Hepatocyte (in vitro differentiated cells): ENCODE data around the gene ARHGEF10L. TPM values are rescaled to one million over a fixed set of nuclear protein-coding genes. Genes with fewer than 3 reads are reported as not detected.

Experiments
- DNase-seq: peaks from one replicate; pipeline ENCODE4 v3.0.0-alpha.2; 2016; ENCODE audit warnings: low spot score
- H2AFZ ChIP-seq: fragments of 200-600 bp; sonication (generic); 2 replicates; pipeline ENCODE4 v1.6.0; 2016; ENCODE audit warnings: antibody characterized with exemption, mild to moderate bottlenecking
- H3K27ac ChIP-seq: fragments of 200-600 bp; sonication (generic); 2 replicates; pipeline ENCODE4 v1.5.1; 2016; ENCODE audit warnings: mild to moderate bottlenecking
- H3K27me3 ChIP-seq: fragments of 200-600 bp; sonication (generic); 2 replicates; pipeline ENCODE4 v1.6.1; 2016
- H3K36me3 ChIP-seq: fragments of 200-600 bp; sonication (generic); replicated peaks from 2 replicates; pipeline ENCODE4 v1.5.1; 2016; ENCODE audit warnings: low read depth; ENCODE audit not compliant: insufficient read depth
- H3K4me1 ChIP-seq: fragments of 200-600 bp; sonication (generic); 2 replicates; pipeline ENCODE4 v1.5.1; 2016; ENCODE audit warnings: mild to moderate bottlenecking, moderate library complexity; ENCODE audit not compliant: insufficient read depth
- H3K4me2 ChIP-seq: fragments of 200-600 bp; sonication (generic); 2 replicates; pipeline ENCODE4 v1.6.0; 2016
- H3K4me3 ChIP-seq: fragments of 200-600 bp; sonication (generic); 2 replicates; pipeline ENCODE4 v1.5.1; 2016; ENCODE audit warnings: mild to moderate bottlenecking
- H3K79me2 ChIP-seq: fragments of 200-600 bp; sonication (generic); 2 replicates; pipeline ENCODE4 v1.6.0; 2017; ENCODE audit warnings: mild to moderate bottlenecking
- H3K9me2 ChIP-seq: fragments of 200-600 bp; sonication (generic); replicated peaks from 2 replicates; pipeline ENCODE4 v1.6.0; 2017; ENCODE audit warnings: mild to moderate bottlenecking; ENCODE audit not compliant: insufficient read depth
- H3K9me3 ChIP-seq: fragments of 200-600 bp; sonication (generic); 2 replicates; pipeline ENCODE4 v1.5.1; 2016; ENCODE audit warnings: low read depth, mild to moderate bottlenecking
- H4K20me1 ChIP-seq: fragments of 200-600 bp; sonication (generic); 2 replicates; pipeline ENCODE4 v1.6.0; 2016; ENCODE audit warnings: mild to moderate bottlenecking; ENCODE audit not compliant: insufficient read depth, poor library complexity, severe bottlenecking
- CTCF ChIP-seq: fragments of 200-600 bp; sonication (generic); IDR thresholded peaks from 2 replicates; pipeline ENCODE4 v1.5.1; 2016; ENCODE audit warnings: antibody characterized with exemption, mild to moderate bottlenecking; ENCODE audit not compliant: poor library complexity
- EZH2 ChIP-seq: fragments of 200-600 bp; sonication (generic); IDR thresholded peaks from 2 replicates; pipeline ENCODE4 v1.6.1; 2016; ENCODE audit warnings: antibody characterized with exemption, mild to moderate bottlenecking, borderline replicate concordance
- EZH2phosphoT487 ChIP-seq: fragments of 200-600 bp; sonication (generic); IDR thresholded peaks from one replicate; pipeline ENCODE4 v1.6.1; 2018; ENCODE audit warnings: antibody characterized with exemption, mild to moderate bottlenecking, low read depth, moderate library complexity; ENCODE audit not compliant: unreplicated experiment, severe bottlenecking
- WGBS: methylation state at CpG from one replicate; pipeline ENCODE4 v1.1.6; 2016; ENCODE audit warnings: low lambda C conversion rate; ENCODE audit errors: missing lambda C conversion rate; 5-methylcytosine and 5-hydroxymethylcytosine counted together
- polyA plus RNA-seq: library from polyadenylated mRNA; unstranded; fragments of >200 nt; fragmentation: Nextera tagmentation; extraction: Ambion mirVana; gene quantifications from 2 replicates; pipeline ENCODE4 v1.2.1, GENCODE V29; 2016
- total RNA-seq: library from RNA; depleted of rRNA; stranded (reverse); fragments of >200 nt; gene quantifications from 2 replicates; pipeline ENCODE4 v1.2.3, GENCODE V29; 2014

Gene ARHGEF10L
- total and polyA plus RNA-seq, 2 experiments from 2014 or later, result 40.4 to 48.3 TPM

GRCh38 chr1:17635811-17636210 lies 96.3 kb downstream of the ARHGEF10L start:
- Histone ChIP-seq H3K9me2 (no peaks in the 10 kb centered on the region), H3K9me3 (no peaks in the 10 kb centered on the region), H3K27ac (no peak overlapping the region)

GRCh38 chr1:17636612-17637011 lies 97.1 kb downstream of the ARHGEF10L start:
- Histone ChIP-seq H3K9me2 (no peaks in the 10 kb centered on the region), H3K36me3 (no peaks in the 10 kb centered on the region), H3K9me3 (no peaks in the 10 kb centered on the region), H3K4me2 (no peak overlapping the region), H3K27ac (no peak overlapping the region), H3K4me1 (no peaks in the 10 kb centered on the region), H3K4me3 (no peak overlapping the region), H3K27me3 (no peaks in the 10 kb centered on the region), H2AFZ (no peak overlapping the region), H4K20me1 (no peaks in the 10 kb centered on the region), H3K79me2 (no peaks in the 10 kb centered on the region)
- TF ChIP-seq EZH2phosphoT487, result no peak
- no peak for TF ChIP-seq EZH2
- no peak for TF ChIP-seq CTCF
- DNase-seq, result no peak
- WGBS, result 93% methylated on average over 3 of the region's 3 CpGs

More at GRCh38 chr1:17635811-17636210, 96.3 kb downstream of the ARHGEF10L start:
- Histone ChIP-seq H2AFZ (no peak overlapping the region), H4K20me1 (no peaks in the 10 kb centered on the region), H3K4me3 (no peak overlapping the region), H3K27me3 (no peaks in the 10 kb centered on the region), H3K79me2 (no peaks in the 10 kb centered on the region), H3K4me2 (no peak overlapping the region), H3K4me1 (no peaks in the 10 kb centered on the region), H3K36me3 (no peaks in the 10 kb centered on the region)
- 95% methylated on average over 9 of the region's 9 CpGs for WGBS
- TF ChIP-seq CTCF, result no peak
- TF ChIP-seq EZH2phosphoT487, result no peak
- no peak for TF ChIP-seq EZH2
- no peak for DNase-seq

GRCh38 chr1:17637055-17637454 lies 97.6 kb downstream of the ARHGEF10L start:
- Histone ChIP-seq H4K20me1 (no peaks in the 10 kb centered on the region), H3K4me3 (no peak overlapping the region), H3K9me2 (no peaks in the 10 kb centered on the region), H3K9me3 (no peaks in the 10 kb centered on the region), H3K79me2 (no peaks in the 10 kb centered on the region), H3K27ac (no peak overlapping the region), H3K4me1 (no peaks in the 10 kb centered on the region), H2AFZ (no peak overlapping the region), H3K36me3 (no peaks in the 10 kb centered on the region), H3K4me2 (no peak overlapping the region), H3K27me3 (no peaks in the 10 kb centered on the region)
- 100% methylated on average over 4 of the region's 4 CpGs for WGBS
- no peak for DNase-seq
- TF ChIP-seq EZH2 (no peak), EZH2phosphoT487 (no peak), CTCF (no peak)

- Histone ChIP-seq H3K27me3 (no peaks in the 10 kb centered on the region), H2AFZ (no peak overlapping the region), H3K9me2 (no peaks in the 10 kb centered on the region), H3K27ac (no peak overlapping the region), H3K36me3 (no peaks in the 10 kb centered on the region), H3K4me1 (no peaks in the 10 kb centered on the region), H3K79me2 (no peaks in the 10 kb centered on the region), H3K4me3 (no peak overlapping the region), H4K20me1 (no peaks in the 10 kb centered on the region), H3K9me3 (no peaks in the 10 kb centered on the region), H3K4me2 (no peak overlapping the region)
- no peak for TF ChIP-seq EZH2phosphoT487
- no peak for TF ChIP-seq EZH2
- no peak for TF ChIP-seq CTCF
- DNase-seq, result no peak
- 92% methylated on average over 13 of the region's 14 CpGs for WGBS
Observed at GRCh38 chr1:17639703-17640340, 100.3 kb downstream of the ARHGEF10L start.
